PFSK-1 (cell line): ENCODE results near the gene ENO3.

Source experiments
- POLR2AphosphoS5 ChIP-seq: IDR thresholded peaks from 2 replicates; pipeline ENCODE4 v1.6.1; 2012; ENCODE audit warnings: low read depth, mild to moderate bottlenecking, control low read depth, low read length, moderate library complexity
- REST ChIP-seq, 2 experiments: IDR thresholded peaks; 2 replicates each; pipeline versions ENCODE4 v1.6.1 to v1.8.0; 2011 to 2012; ENCODE audit warnings: low read depth in 2 of 2, low read length in 2 of 2, control low read depth in 1 of 2, inconsistent platforms in 1 of 2, mild to moderate bottlenecking in 1 of 2, moderate library complexity in 1 of 2; ENCODE audit not compliant: insufficient read depth in 1 of 2
- SIN3A ChIP-seq: IDR thresholded peaks from 2 replicates; pipeline ENCODE4 v1.6.1; 2012; ENCODE audit warnings: mild to moderate bottlenecking, low read length, moderate library complexity, borderline replicate concordance; ENCODE audit not compliant: insufficient read depth

GRCh38 chr17:4931963-4932362 is 19.0 kb upstream of the ENO3 start, which contains the start of gene GP1BA:
- no peak for TF ChIP-seq SIN3A
- TF ChIP-seq POLR2AphosphoS5 = no peak
- no peak for TF ChIP-seq REST (IDR thresholded peaks at IDR 0.05; ENCODE audit: insufficient read depth in 1 of 2, low read depth in 2 of 2, low read length in 2 of 2)
